ENCODE data around the gene FANCC. TPM values are rescaled to one million over a fixed set of nuclear protein-coding genes. Genes with fewer than 3 reads are reported as not detected.

Gene FANCC
- total RNA-seq, 3 donors from 2014 or later (not counting 1 experiment from before 2014, with no cell fraction given) = 9.9 to 18.9 (median 12.8) TPM

- no peak for DNase-seq
- intact Hi-C loops (cut with micrococcal nuclease) = no loop called here
- no peaks in the 10 kb centered on the region for H3K27me3 Mint-ChIP-seq (ENCODE audit: low read depth in 2 of 2)
- H3K9me3 Mint-ChIP-seq = no peaks in the 10 kb centered on the region
- no peaks in the 10 kb centered on the region for H3K27me3 ChIP-seq (ENCODE audit: control insufficient read depth, insufficient read depth, low read length)
- no peak overlapping the region for H3K4me3 ChIP-seq (ENCODE audit: low read length)
- no peaks in the 10 kb centered on the region for H3K36me3 ChIP-seq (ENCODE audit: control insufficient read depth, insufficient read depth, low read length)
- H3K4me1 Mint-ChIP-seq = no peaks in the 10 kb centered on the region
- ATAC-seq = no peak
- no peaks in the 10 kb centered on the region for H3K36me3 Mint-ChIP-seq
- H3K9me3 ChIP-seq (ENCODE audit: control insufficient read depth, insufficient read depth, low read length) = no peaks in the 10 kb centered on the region
- 73% methylated on average over 1 of the region's 1 CpG for WGBS (ENCODE audit: insufficient coverage)
- H3K4me1 ChIP-seq (ENCODE audit: control insufficient read depth, insufficient read depth, low read length) = no peaks in the 10 kb centered on the region
- H3K27ac Mint-ChIP-seq = no peak overlapping the region
- H3K27ac ChIP-seq (ENCODE audit: low read length) = no peak overlapping the region
- no peak overlapping the region for H3K4me3 Mint-ChIP-seq
- TF ChIP-seq CTCF (IDR thresholded peaks at IDR 0.05) = no peak
Observed at GRCh38 chr9:95116808-95117204, 200.7 kb downstream of the FANCC start.

GRCh38 chr9:95116002-95116807 lies 201.3 kb downstream of the FANCC start:
- Mint-ChIP-seq H3K4me1 (no peaks in the 10 kb centered on the region), H3K4me3 (no peak overlapping the region), H3K27ac (no peak overlapping the region), H3K27me3 (ENCODE audit: low read depth in 2 of 2) (no peaks in the 10 kb centered on the region), H3K9me3 (no peaks in the 10 kb centered on the region), H3K36me3 (no peaks in the 10 kb centered on the region)
- DNase-seq (no peak), ATAC-seq (no peak)
- TF ChIP-seq CTCF (IDR thresholded peaks at IDR 0.05) = no peak
- Histone ChIP-seq H3K9me3 (ENCODE audit: control insufficient read depth, insufficient read depth, low read length) (no peaks in the 10 kb centered on the region), H3K27me3 (ENCODE audit: control insufficient read depth, insufficient read depth, low read length) (no peaks in the 10 kb centered on the region), H3K4me3 (ENCODE audit: low read length) (no peak overlapping the region), H3K36me3 (ENCODE audit: control insufficient read depth, insufficient read depth, low read length) (no peaks in the 10 kb centered on the region), H3K4me1 (ENCODE audit: control insufficient read depth, insufficient read depth, low read length) (no peaks in the 10 kb centered on the region), H3K27ac (ENCODE audit: low read length) (no peak overlapping the region)
- intact Hi-C loops (cut with micrococcal nuclease) = no loop called here
- 90% methylated on average over 11 of the region's 11 CpGs for WGBS (ENCODE audit: insufficient coverage)

- Histone ChIP-seq H3K27me3 (ENCODE audit: control insufficient read depth, insufficient read depth, low read length) (no peaks in the 10 kb centered on the region), H3K4me1 (ENCODE audit: control insufficient read depth, insufficient read depth, low read length) (no peaks in the 10 kb centered on the region), H3K27ac (ENCODE audit: low read length) (no peak overlapping the region), H3K9me3 (ENCODE audit: control insufficient read depth, insufficient read depth, low read length) (no peaks in the 10 kb centered on the region), H3K4me3 (ENCODE audit: low read length) (no peak overlapping the region), H3K36me3 (ENCODE audit: control insufficient read depth, insufficient read depth, low read length) (no peaks in the 10 kb centered on the region)
- no peak overlapping the region for H3K4me3 Mint-ChIP-seq
- 99% methylated on average over 6 of the region's 6 CpGs for WGBS (ENCODE audit: insufficient coverage)
- no peaks in the 10 kb centered on the region for H3K9me3 Mint-ChIP-seq
- no peak for DNase-seq
- no peak overlapping the region for H3K27ac Mint-ChIP-seq
- TF ChIP-seq CTCF (IDR thresholded peaks at IDR 0.05) = no peak
- no peaks in the 10 kb centered on the region for H3K36me3 Mint-ChIP-seq
- H3K27me3 Mint-ChIP-seq (ENCODE audit: low read depth in 2 of 2) = no peaks in the 10 kb centered on the region
- no peak for ATAC-seq
- intact Hi-C loops (cut with micrococcal nuclease) = no loop called here
- no peaks in the 10 kb centered on the region for H3K4me1 Mint-ChIP-seq
Observed at GRCh38 chr9:95115104-95115503, 202.4 kb downstream of the FANCC start.

Measured in natural killer cell (primary cell).